HCT116 (cell line): ENCODE measurements around the gene CROCC. TPM values are rescaled to one million over a fixed set of nuclear protein-coding genes. Genes with fewer than 3 reads are reported as not detected.
"Not testable (repeated sequence)": the region's sequence is repeated elsewhere in the genome, so short reads cannot be mapped to it uniquely, and the experiment has no call there.

Experiments used
- ATAC-seq: fragments of 200-7000 bp; cut with Tn5 transposase; 2 replicates; pipeline ENCODE4 v1.9.1; 2020; ENCODE audit warnings: mild to moderate bottlenecking, moderate library complexity
- BruUV-seq: library from RNA; stranded (reverse); fragments of 400-500 nt; replicated peaks from 2 replicates; lab custom pipeline; 2021; lab: Mats Ljungman, UMichigan
- CTCF ChIA-PET: fragments of 300-600 bp; sonication (Branson Sonifier 250); formaldehyde crosslinking; loops from one replicate; lab custom pipeline; 2021; ENCODE audit warnings: antibody characterized with exemption; lab: Charles Lee
- POLR2A ChIA-PET: fragments of 300-600, 350-600 bp; sonication (Branson Sonifier 250); formaldehyde crosslinking; loops from one replicate; lab custom pipeline; 2021; ENCODE audit warnings: antibody characterized with exemption; lab: Charles Lee
- RAD21 ChIA-PET, 2 experiments: fragments of 300-600 bp; sonication (Branson Sonifier 250); formaldehyde crosslinking; loops; one replicate each; lab custom pipeline; 2023; ENCODE audit warnings: low total read pairs in 2 of 2; ENCODE audit not compliant: uncharacterized antibody in 2 of 2, unreplicated experiment in 2 of 2, low non-redundant PET in 1 of 2; lab: Charles Lee
- DNase-seq: peaks from one replicate; pipeline ENCODE4 v3.0.0-alpha.2; 2010; ENCODE audit warnings: low read depth, low spot score
- H2AFZ ChIP-seq: fragments of 200-600 bp; shearing (Covaris generic), sonication (generic); 2 replicates; pipeline ENCODE4 v1.6.1; 2017; ENCODE audit warnings: low read depth, mixed run types, mixed read lengths, antibody characterized with exemption, low read length; ENCODE audit not compliant: poor library complexity, severe bottlenecking
- H3K27ac ChIP-seq: 2 replicates; pipeline ENCODE4 v1.5.1; 2012; ENCODE audit warnings: low read depth, low read length
- H3K27me3 ChIP-seq: fragments of 200-600 bp; sonication (generic); 2 replicates; pipeline ENCODE4 v1.6.1; 2016; ENCODE audit warnings: mixed run types, low read length, mixed read lengths; ENCODE audit not compliant: insufficient read depth
- H3K36me3 ChIP-seq, 2 experiments: fragments of 200-500 bp in 1 of 2; fragments of 200-600 bp in 1 of 2; sonication (Bioruptor generic) in 1 of 2; sonication (generic) in 1 of 2; 2 replicates each; pipeline versions ENCODE4 v1.5.1 to v1.6.1; 2014 to 2016; ENCODE audit warnings: low read length in 2 of 2, inconsistent platforms in 1 of 2, mixed read lengths in 1 of 2, mixed run types in 1 of 2; ENCODE audit not compliant: insufficient read depth in 2 of 2, control insufficient read depth in 1 of 2
- H3K4me1 ChIP-seq, 2 experiments: fragments of 200-600 bp in 1 of 2; sonication (generic) in 1 of 2; 2 replicates each; pipeline versions ENCODE4 v1.5.1 to v1.6.1; 2012 to 2017; ENCODE audit warnings: low read length in 2 of 2, inconsistent platforms in 1 of 2, mild to moderate bottlenecking in 1 of 2, mixed read lengths in 1 of 2, mixed run types in 1 of 2, moderate library complexity in 1 of 2; ENCODE audit not compliant: insufficient read depth in 2 of 2, control insufficient read depth in 1 of 2
- H3K4me2 ChIP-seq: fragments of 200-600 bp; sonication (generic); 2 replicates; pipeline ENCODE4 v1.6.1; 2017; ENCODE audit warnings: mixed run types, low read length, mixed read lengths
- H3K4me3 ChIP-seq, 2 experiments: fragments of 200-600 bp in 1 of 2; sonication (generic) in 1 of 2; replicated peaks in 1 of 2; 2 replicates each; pipeline ENCODE4 v1.5.1; 2011 to 2016; ENCODE audit warnings: low read length in 2 of 2, control low read depth in 1 of 2, low read depth in 1 of 2, mild to moderate bottlenecking in 1 of 2, mixed read lengths in 1 of 2, mixed run types in 1 of 2
- H3K79me2 ChIP-seq: fragments of 200-600 bp; sonication (generic); 2 replicates; pipeline ENCODE4 v1.6.1; 2017; ENCODE audit warnings: mild to moderate bottlenecking, mixed run types, low read length, moderate library complexity, mixed read lengths; ENCODE audit not compliant: insufficient read depth
- H3K9ac ChIP-seq: fragments of 200-600 bp; sonication (generic); 2 replicates; pipeline ENCODE4 v1.6.1; 2016; ENCODE audit warnings: low read length, mixed read lengths
- H3K9me2 ChIP-seq: fragments of 200-600 bp; sonication (generic), shearing (Covaris generic); 2 replicates; pipeline ENCODE4 v1.6.1; 2017; ENCODE audit warnings: mixed run types, mild to moderate bottlenecking, moderate library complexity; ENCODE audit not compliant: insufficient read depth
- H3K9me3 ChIP-seq, 2 experiments: fragments of 200-500 bp in 1 of 2; fragments of 200-600 bp in 1 of 2; sonication (Bioruptor generic) in 1 of 2; sonication (generic) in 1 of 2; 2 replicates each; pipeline ENCODE4 v1.6.1; 2014 to 2017; ENCODE audit warnings: low read length in 2 of 2, mixed read lengths in 2 of 2, inconsistent platforms in 1 of 2, low read depth in 1 of 2, mild to moderate bottlenecking in 1 of 2, mixed run types in 1 of 2, moderate library complexity in 1 of 2; ENCODE audit not compliant: control insufficient read depth in 1 of 2, insufficient read depth in 1 of 2
- H4K20me1 ChIP-seq: fragments of 200-600 bp; sonication (generic), shearing (Covaris generic); 2 replicates; pipeline ENCODE4 v1.6.1; 2017; ENCODE audit warnings: mixed run types, mild to moderate bottlenecking, moderate library complexity; ENCODE audit not compliant: insufficient read depth
- CBX3 ChIP-seq: IDR thresholded peaks from 2 replicates; pipeline ENCODE4 v1.6.1; 2012; ENCODE audit warnings: low read depth
- CEBPB ChIP-seq: IDR thresholded peaks from 2 replicates; pipeline ENCODE4 v1.6.1; 2012; ENCODE audit warnings: low read depth
- EGR1 ChIP-seq: IDR thresholded peaks from 2 replicates; pipeline ENCODE4 v1.6.1; 2012; ENCODE audit warnings: low read depth
- ELF1 ChIP-seq: IDR thresholded peaks from 2 replicates; pipeline ENCODE4 v1.6.1; 2012; ENCODE audit warnings: low read depth, borderline replicate concordance
- EZH2 ChIP-seq: fragments of 200-600 bp; sonication (generic); IDR thresholded peaks from 2 replicates; pipeline ENCODE4 v1.6.1; 2017; ENCODE audit warnings: antibody characterized with exemption, mixed run types
- EZH2phosphoT487 ChIP-seq: fragments of 200-600 bp; IDR thresholded peaks from 2 replicates; pipeline ENCODE4 v1.6.1; 2018; ENCODE audit warnings: antibody characterized with exemption, borderline replicate concordance
- FOSL1 ChIP-seq: IDR thresholded peaks from 2 replicates; pipeline ENCODE4 v1.6.1; 2012; ENCODE audit warnings: low read depth
- POLR2A ChIP-seq: IDR thresholded peaks from 2 replicates; pipeline ENCODE4 v1.7.0; 2011; ENCODE audit warnings: borderline replicate concordance; ENCODE audit not compliant: insufficient read depth, insufficient read length; ENCODE audit errors: extremely low read depth
- POLR2AphosphoS5 ChIP-seq: IDR thresholded peaks from 2 replicates; pipeline ENCODE4 v1.6.1; 2011; ENCODE audit warnings: mild to moderate bottlenecking, low read depth, low read length, moderate library complexity
- SIN3A ChIP-seq: IDR thresholded peaks from 2 replicates; pipeline ENCODE4 v1.6.1; 2012; ENCODE audit warnings: low read depth
- SRF ChIP-seq: IDR thresholded peaks from 2 replicates; pipeline ENCODE4 v1.6.1; 2012; ENCODE audit warnings: low read depth
- YY1 ChIP-seq: IDR thresholded peaks from 2 replicates; pipeline ENCODE4 v1.6.1; 2011; ENCODE audit warnings: low read length, low read depth, moderate library complexity, mild to moderate bottlenecking; ENCODE audit not compliant: insufficient replicate concordance; ENCODE audit errors: extremely low read depth
- ZFX ChIP-seq: fragments of 450-650 bp; IDR thresholded peaks from 2 replicates; pipeline ENCODE4 v1.6.1; 2017
- ZNF274 ChIP-seq: fragments of 200-500 bp; sonication (Bioruptor generic); IDR thresholded peaks from 2 replicates; pipeline ENCODE4 v1.6.1; 2014; ENCODE audit warnings: mild to moderate bottlenecking, low read depth, low read length, inconsistent platforms
- intact Hi-C: fragments of 100-400 bp; cut with micrococcal nuclease; formaldehyde crosslinking; loops from 2 replicates; pipeline ENCODE4 v1.10.0; 2022
- total RNA-seq: library from RNA; stranded (reverse); gene quantifications from one replicate; pipeline ENCODE4 v1.2.1, GENCODE V29; 2021; ENCODE audit not compliant: unreplicated experiment
- TF ChIP-seq, protein P1 (sequence below): IDR thresholded peaks from 2 replicates; pipeline ENCODE4 v1.6.1; 2011; ENCODE audit warnings: mild to moderate bottlenecking, low read length, moderate library complexity; ENCODE audit not compliant: insufficient replicate concordance; ENCODE audit errors: extremely low read depth
- TF ChIP-seq, protein P2 (sequence below): IDR thresholded peaks from 2 replicates; pipeline ENCODE4 v1.6.1; 2012
- TF ChIP-seq, protein P3 (sequence below): IDR thresholded peaks from 2 replicates; pipeline ENCODE4 v1.6.1; 2012; ENCODE audit warnings: low read depth
- TF ChIP-seq, protein P4 (sequence below): IDR thresholded peaks from 2 replicates; pipeline ENCODE4 v1.6.1; 2012

CROCC gene
- total RNA-seq, 1 experiment from 2014 or later, result 30.1 TPM

DNA sequence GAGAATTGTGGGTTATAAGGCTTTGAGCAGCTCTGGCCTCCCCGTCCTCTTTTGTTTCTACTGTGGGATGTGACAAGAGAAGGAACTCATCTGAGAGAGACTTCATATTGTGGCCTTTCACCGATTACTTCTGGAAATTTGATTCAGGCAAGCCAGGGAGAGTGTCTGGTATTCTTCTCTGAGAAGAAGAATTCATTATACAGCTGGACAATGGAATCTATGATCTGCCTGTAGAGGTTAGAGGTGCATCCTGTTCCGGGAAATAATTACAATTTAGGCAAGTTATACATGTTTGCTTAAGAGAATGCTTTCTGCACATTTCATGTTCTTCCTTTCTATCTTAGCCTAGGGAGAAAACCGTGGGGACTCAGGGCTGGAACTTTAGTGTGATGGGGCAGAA, 38.7 kb upstream of the CROCC start:
- TF ChIP-seq POLR2AphosphoS5 (no peak), EZH2 (no peak), ZNF274 (no peak), POLR2A (no peak), CBX3 (no peak), ZFX (no peak), ELF1 (no peak), EZH2phosphoT487 (no peak), CEBPB (no peak), SRF (no peak), FOSL1 (no peak), SIN3A (no peak), YY1 (no peak), EGR1 (no peak)
- TF ChIP-seq, protein P1, sequence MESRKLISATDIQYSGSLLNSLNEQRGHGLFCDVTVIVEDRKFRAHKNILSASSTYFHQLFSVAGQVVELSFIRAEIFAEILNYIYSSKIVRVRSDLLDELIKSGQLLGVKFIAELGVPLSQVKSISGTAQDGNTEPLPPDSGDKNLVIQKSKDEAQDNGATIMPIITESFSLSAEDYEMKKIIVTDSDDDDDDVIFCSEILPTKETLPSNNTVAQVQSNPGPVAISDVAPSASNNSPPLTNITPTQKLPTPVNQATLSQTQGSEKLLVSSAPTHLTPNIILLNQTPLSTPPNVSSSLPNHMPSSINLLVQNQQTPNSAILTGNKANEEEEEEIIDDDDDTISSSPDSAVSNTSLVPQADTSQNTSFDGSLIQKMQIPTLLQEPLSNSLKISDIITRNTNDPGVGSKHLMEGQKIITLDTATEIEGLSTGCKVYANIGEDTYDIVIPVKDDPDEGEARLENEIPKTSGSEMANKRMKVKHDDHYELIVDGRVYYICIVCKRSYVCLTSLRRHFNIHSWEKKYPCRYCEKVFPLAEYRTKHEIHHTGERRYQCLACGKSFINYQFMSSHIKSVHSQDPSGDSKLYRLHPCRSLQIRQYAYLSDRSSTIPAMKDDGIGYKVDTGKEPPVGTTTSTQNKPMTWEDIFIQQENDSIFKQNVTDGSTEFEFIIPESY, result no peak
- TF ChIP-seq, protein P2, sequence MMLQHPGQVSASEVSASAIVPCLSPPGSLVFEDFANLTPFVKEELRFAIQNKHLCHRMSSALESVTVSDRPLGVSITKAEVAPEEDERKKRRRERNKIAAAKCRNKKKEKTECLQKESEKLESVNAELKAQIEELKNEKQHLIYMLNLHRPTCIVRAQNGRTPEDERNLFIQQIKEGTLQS, result no peak
- TF ChIP-seq, protein P3, sequence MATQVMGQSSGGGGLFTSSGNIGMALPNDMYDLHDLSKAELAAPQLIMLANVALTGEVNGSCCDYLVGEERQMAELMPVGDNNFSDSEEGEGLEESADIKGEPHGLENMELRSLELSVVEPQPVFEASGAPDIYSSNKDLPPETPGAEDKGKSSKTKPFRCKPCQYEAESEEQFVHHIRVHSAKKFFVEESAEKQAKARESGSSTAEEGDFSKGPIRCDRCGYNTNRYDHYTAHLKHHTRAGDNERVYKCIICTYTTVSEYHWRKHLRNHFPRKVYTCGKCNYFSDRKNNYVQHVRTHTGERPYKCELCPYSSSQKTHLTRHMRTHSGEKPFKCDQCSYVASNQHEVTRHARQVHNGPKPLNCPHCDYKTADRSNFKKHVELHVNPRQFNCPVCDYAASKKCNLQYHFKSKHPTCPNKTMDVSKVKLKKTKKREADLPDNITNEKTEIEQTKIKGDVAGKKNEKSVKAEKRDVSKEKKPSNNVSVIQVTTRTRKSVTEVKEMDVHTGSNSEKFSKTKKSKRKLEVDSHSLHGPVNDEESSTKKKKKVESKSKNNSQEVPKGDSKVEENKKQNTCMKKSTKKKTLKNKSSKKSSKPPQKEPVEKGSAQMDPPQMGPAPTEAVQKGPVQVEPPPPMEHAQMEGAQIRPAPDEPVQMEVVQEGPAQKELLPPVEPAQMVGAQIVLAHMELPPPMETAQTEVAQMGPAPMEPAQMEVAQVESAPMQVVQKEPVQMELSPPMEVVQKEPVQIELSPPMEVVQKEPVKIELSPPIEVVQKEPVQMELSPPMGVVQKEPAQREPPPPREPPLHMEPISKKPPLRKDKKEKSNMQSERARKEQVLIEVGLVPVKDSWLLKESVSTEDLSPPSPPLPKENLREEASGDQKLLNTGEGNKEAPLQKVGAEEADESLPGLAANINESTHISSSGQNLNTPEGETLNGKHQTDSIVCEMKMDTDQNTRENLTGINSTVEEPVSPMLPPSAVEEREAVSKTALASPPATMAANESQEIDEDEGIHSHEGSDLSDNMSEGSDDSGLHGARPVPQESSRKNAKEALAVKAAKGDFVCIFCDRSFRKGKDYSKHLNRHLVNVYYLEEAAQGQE, result no peak
- TF ChIP-seq, protein P4, sequence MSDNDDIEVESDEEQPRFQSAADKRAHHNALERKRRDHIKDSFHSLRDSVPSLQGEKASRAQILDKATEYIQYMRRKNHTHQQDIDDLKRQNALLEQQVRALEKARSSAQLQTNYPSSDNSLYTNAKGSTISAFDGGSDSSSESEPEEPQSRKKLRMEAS, result no peak
- H4K20me1 ChIP-seq, result no peaks in the 10 kb centered on the region

DNA sequence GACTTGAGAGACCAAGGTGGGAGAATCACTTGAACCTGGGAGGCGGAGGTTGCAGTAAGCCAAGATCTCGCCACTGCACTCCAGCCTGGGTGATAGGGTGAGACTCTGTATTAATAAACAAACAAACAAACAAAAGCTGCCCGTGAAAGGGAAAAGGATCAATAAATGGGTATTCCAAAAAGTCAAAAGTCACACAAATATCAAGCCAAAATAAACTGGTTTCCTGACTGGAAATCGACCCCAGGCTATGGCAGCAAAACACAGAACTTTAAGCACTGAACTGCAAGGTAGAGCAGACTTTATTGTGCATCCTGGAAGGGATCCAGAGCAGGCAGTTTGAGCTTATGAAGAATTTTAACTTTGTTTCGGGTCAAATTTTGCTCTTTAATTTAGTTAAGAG, 37.2 kb upstream of the CROCC start:
- ATAC-seq, H3K9ac ChIP-seq, RAD21 ChIA-PET, intact Hi-C loops, H3K27me3 ChIP-seq, H3K9me2 ChIP-seq, H3K4me2 ChIP-seq, H3K4me3 ChIP-seq, H4K20me1 ChIP-seq, BruUV-seq, H3K4me1 ChIP-seq, DNase-seq, H3K9me3 ChIP-seq, H3K27ac ChIP-seq, H2AFZ ChIP-seq, H3K79me2 ChIP-seq, H3K36me3 ChIP-seq, POLR2A ChIA-PET: not testable (repeated sequence)
- CTCF ChIA-PET, result interaction anchor here (2.4 kb wide), 1 partner anchor 264 kb away, joined by 7 read pairs; no protein-coding TSS in a partner anchor

More for the DNA sequence above, 38.7 kb upstream of the CROCC start:
- no peaks in the 10 kb centered on the region for H3K9me3 ChIP-seq
- H3K36me3 ChIP-seq, result no peaks in the 10 kb centered on the region
- H3K27ac ChIP-seq, result no peak overlapping the region
- RAD21 ChIA-PET, result no interaction called here
- no peaks in the 10 kb centered on the region for H3K4me1 ChIP-seq
- DNase-seq (no peak), ATAC-seq (no peak)
- POLR2A ChIA-PET, result no interaction called here
- H3K79me2 ChIP-seq, result no peaks in the 10 kb centered on the region
- no peak overlapping the region for H3K9ac ChIP-seq
- intact Hi-C loops, result no loop called here
- no peak overlapping the region for H3K4me3 ChIP-seq
- no peaks in the 10 kb centered on the region for H3K9me2 ChIP-seq
- H3K27me3 ChIP-seq, result no peaks in the 10 kb centered on the region
- CTCF ChIA-PET, result interaction anchor here (2.4 kb wide), 1 partner anchor 262 kb away, joined by 7 read pairs; no protein-coding TSS in a partner anchor
- H3K4me2 ChIP-seq, result no peak overlapping the region
- no peak overlapping the region for H2AFZ ChIP-seq
- BruUV-seq, result no TSS peak
